ENCODE measurements around the gene LRP5.
A peak's percentile ranks its signal among the peaks of the same experiment; 100 is the strongest.

The LRP5 gene

DNA sequence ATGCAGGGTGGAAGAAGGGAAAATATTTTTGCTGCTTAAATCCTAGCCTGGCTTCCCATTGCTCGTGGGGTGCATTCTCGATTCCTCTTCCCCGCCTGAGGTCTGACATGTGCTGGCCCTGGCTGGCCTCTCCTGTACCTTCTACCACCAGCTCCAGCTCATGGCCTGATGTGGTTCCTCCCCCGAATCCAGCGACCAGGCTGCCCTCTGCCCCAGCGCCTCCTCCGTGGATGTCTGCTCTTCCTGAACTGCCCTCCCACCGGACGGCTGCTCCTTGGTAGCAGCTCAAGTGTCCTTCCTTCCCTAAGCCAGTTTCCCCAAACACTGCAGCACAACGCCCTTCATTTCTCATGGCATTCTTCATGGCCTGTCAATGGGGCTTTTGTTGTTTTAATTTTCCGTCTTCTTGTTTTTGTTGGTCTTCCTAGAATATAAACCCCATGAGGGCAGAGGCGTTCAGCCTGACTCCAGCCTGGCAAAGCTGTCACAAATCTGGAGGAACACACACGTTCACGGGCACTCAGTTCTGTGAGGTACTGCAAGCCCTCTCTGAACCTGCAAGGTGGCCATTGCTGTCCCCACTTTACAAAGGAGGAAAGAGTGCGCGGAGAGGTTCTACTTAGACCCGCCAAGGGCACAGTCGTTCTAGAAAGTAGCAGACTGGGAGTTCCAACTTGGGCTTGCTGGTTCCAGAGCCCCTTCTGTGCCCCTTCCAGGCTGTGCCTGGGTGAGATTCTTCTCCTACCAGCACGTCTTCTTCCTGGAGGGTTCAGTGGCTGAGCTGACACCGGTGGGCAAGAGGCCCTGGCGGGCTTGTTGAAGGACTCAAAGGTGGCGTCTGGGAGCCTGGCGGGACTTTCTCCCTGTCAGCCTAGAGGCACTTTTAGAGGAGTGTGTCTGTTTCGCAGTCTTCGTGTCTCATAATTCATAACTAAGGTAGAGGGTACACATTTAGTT lies 953 bp upstream of the LRP5 start:
- no peak for DNase-seq

GRCh38 chr11:68312780-68313573 lies 586 bp downstream of the LRP5 start:
- no peak for DNase-seq

DNA sequence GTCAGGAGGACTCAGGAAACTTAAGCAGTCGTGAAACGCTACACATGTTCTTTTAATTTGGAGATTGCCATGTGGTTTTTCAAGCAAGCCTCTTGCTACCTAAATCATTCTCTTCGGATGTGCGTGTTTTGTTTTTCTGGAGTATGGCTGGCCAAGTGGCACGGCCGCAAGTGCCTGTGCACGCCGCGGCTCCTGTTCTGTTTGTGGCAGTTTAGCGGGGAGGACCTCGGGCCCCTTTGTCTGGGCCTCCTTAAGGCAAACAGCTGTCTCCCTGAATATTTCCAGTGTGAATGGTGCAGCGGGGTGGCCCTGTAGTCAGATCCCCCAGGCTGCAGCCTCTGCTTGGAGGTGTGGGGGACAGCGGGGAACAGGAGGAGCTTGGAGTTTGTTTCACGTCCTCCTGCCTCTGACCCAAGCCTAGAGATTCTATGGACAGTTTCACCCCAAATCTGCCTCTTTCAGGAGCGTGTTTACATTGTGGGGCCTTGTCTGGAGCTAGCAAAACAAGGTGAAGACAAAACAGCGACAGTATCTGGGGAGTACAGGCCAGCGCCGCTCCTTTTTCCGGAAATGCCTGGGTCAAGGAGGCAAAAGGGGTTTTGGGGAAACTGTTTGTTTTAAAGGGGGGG lies 1.3 kb downstream of the LRP5 start:
- DNase-seq: peak; percentile 46

DNA sequence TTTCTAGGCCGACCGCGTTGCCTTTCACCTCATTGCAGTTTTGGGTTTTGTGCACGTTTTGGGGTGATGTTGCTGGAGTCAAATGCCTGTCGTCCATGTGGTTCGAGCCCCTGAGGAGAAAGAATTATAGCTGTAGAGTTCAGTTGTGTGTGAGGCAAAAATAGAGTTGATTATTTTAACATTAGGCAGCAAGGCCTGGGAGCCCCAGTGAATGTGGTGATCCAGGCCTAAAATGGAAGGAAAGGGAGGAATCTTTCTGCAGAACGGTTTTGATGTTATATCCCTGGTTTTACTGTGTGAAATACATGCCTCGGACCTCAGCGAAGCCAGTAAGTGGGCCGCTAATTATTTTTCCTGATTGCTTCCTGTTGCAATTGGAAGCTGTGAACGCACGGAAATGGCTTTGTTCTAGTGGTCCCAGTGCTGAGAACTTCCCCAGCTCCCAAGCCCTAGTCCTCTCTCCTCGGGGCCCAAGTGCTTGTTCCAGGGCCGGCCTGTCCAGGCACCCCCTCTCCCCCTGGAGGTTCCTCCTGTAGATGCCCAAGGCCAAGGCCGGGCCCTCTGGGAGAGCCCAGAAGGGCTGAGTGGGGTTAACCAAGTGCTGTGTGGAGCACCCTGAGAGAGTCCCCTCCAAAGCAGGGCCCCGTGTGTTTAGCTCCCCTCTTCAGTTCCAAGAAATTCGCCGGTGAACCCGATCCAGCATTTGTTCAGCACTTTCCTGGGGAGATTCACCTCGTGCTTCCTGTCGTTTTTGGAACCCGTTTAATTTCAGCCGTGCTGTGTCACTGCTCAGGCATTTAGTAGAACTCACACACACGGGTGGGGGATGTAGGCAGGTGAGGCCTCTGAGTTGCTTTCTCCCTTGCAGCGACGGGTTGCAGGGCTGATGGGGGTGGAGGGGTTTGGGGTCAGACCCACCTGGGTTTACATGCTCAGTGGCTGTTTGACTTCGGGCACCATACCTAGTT lies 2.1 kb downstream of the LRP5 start:
- peak; percentile 35 for DNase-seq

- DNase-seq: peak; percentile 35
Measured at GRCh38 chr11:68315171-68315920, 3.0 kb downstream of the LRP5 start.

DNA sequence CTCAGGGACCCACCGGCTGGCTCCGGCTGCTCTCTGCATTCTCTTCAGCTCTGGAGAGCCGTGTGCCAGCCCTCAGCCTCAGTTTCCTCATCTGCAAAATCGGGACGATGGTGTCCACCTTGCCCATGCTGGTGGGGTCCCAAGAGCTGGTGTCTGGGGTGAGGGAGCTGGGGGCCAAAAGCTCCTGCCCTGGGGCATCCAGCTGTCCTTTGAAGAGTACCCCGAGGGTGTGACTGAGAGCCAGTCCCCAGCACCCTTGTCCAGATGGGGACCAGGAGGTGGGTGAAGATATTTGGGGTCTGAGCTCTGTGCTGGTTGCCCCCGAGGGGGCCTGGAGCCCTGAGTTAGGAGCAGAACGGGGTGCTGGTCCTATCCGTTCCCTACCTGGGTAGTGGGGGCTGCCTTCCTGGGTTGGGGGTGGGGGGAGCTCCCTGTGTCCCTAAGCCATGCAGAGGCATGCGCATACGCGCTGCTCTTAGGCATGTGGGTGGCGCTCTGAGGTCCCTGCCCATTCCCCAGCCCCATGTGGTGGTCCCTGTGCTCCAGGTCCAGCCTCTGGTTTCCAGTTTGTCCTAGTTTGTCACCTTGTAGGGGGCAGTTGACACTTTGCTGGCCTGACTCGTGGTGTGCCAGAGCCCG lies 4.9 kb downstream of the LRP5 start:
- DNase-seq: no peak

GRCh38 chr11:68321293-68322051 lies 9.1 kb downstream of the LRP5 start:
- DNase-seq: no peak

GRCh38 chr11:68322052-68322430 lies 9.7 kb downstream of the LRP5 start:
- DNase-seq: no peak

- DNase-seq: no peak
Measured at GRCh38 chr11:68324241-68324640, 11.8 kb downstream of the LRP5 start.

- DNase-seq: no peak
Measured at GRCh38 chr11:68324695-68325094, 12.3 kb downstream of the LRP5 start.

DNA sequence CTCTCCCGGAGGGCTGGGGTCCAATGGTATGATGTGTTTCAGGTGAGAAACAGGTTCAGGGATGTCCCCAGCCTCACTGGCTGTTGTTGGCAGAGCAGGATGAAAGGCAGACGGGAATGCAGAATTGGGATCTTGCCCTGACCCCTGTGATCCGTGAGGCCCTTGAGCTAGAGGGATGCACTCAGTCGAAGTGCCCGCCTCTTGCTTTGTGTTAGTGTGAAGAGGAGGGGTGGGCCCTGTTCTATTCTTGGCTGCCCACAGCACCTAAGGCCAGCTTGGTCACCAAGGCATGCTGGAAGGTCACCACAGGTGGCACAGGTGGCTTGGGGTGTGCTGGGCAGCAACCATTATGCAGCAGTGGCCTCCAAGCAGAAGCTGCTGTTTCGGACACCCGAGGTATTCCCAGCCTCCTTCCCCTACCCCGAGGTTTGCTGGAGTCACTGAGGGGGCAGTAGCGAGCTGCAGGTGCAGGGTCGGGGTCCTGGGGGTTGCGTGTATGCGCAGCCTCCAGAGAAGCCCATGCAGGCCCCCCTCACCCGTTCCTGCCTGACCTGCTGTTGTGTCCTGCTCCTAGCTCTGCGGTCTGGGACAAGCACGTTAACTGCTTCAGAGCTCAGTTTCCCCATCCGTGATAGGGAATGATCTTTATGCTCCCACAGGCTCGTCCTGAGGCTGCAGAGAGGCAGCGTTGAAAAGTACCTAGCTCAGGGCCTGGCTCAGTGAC lies 13.0 kb downstream of the LRP5 start:
- no peak for DNase-seq

DNA sequence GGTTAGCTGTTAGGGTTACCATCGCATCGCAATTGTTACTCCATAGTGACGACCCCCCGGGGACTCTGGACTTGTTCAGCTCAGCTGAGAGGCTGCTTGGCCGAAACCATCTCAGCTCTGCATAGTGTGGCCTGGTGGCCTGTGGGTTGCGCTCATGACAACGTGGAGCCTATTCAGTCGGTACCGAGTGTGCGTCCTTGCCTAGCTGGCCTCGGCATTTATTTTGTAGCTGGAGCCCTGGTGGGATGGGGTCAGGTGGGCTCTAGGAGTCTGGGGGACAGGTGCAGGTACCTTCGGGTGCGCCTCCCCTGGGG lies 13.5 kb downstream of the LRP5 start:
- no peak for DNase-seq

GRCh38 chr11:68326334-68327215 lies 14.2 kb downstream of the LRP5 start:
- no peak for DNase-seq

GRCh38 chr11:68327586-68328370 lies 15.4 kb downstream of the LRP5 start:
- no peak for DNase-seq

- no peak for DNase-seq
Measured at GRCh38 chr11:68328374-68329091, 16.1 kb downstream of the LRP5 start.

- DNase-seq: no peak
Measured at GRCh38 chr11:68329536-68329935, 17.1 kb downstream of the LRP5 start.
